Hepatocyte (in vitro differentiated cells): Measurements from ENCODE around the gene NR2F1-AS1.

ENCODE experiments used
- EZH2 ChIP-seq: fragments of 200-600 bp; sonication (generic); IDR thresholded peaks from 2 replicates; pipeline ENCODE4 v1.6.1; 2016; ENCODE audit warnings: antibody characterized with exemption, mild to moderate bottlenecking, borderline replicate concordance
- EZH2phosphoT487 ChIP-seq: fragments of 200-600 bp; sonication (generic); IDR thresholded peaks from one replicate; pipeline ENCODE4 v1.6.1; 2018; ENCODE audit warnings: antibody characterized with exemption, mild to moderate bottlenecking, low read depth, moderate library complexity; ENCODE audit not compliant: unreplicated experiment, severe bottlenecking
- TF ChIP-seq, protein P1 (sequence below): fragments of 200-600 bp; sonication (generic); IDR thresholded peaks from 2 replicates; pipeline ENCODE4 v1.5.1; 2016; ENCODE audit warnings: antibody characterized with exemption, mild to moderate bottlenecking; ENCODE audit not compliant: poor library complexity

DNA sequence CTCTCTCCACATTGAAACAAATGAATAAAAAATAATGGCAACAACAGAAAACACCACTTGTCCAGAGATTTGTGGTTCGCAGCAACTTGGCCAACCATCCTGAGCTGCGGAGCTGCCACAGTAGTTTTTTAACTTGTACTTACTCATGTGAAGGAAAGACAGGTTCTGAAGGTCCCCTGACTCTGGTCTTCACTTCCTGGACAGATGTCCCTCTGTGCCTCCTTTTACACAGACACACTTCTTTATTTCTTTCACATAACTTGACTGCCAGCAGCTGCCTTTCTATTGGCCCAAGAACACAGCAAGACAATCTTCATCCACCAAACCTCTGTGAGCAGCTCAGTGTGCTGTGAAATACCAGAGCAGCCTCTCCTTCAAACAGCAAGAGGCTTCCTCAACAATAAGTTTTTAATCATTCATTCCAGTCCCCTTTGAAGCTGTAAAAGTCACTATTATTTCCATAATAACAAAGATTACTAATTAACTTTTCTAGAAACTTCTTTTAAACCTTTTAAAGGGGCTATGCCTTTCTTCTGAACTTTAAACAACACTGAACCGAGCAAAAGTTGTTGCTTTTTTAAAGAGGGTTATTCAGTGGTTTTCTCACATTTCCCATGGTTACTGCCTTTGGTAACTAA lies 198.7 kb downstream of the NR2F1-AS1 start:
- TF ChIP-seq, protein P1, sequence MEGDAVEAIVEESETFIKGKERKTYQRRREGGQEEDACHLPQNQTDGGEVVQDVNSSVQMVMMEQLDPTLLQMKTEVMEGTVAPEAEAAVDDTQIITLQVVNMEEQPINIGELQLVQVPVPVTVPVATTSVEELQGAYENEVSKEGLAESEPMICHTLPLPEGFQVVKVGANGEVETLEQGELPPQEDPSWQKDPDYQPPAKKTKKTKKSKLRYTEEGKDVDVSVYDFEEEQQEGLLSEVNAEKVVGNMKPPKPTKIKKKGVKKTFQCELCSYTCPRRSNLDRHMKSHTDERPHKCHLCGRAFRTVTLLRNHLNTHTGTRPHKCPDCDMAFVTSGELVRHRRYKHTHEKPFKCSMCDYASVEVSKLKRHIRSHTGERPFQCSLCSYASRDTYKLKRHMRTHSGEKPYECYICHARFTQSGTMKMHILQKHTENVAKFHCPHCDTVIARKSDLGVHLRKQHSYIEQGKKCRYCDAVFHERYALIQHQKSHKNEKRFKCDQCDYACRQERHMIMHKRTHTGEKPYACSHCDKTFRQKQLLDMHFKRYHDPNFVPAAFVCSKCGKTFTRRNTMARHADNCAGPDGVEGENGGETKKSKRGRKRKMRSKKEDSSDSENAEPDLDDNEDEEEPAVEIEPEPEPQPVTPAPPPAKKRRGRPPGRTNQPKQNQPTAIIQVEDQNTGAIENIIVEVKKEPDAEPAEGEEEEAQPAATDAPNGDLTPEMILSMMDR, result no peak
- no peak for TF ChIP-seq EZH2phosphoT487
- no peak for TF ChIP-seq EZH2
